Activated CD4-positive, alpha-beta T cell treated with anti-CD3 and anti-CD28 coated beads, Interleukin-2, amount 50 U/mL, for 4 hours (primary cell): Measurements from ENCODE around the gene KCNJ5.

ENCODE experiments used
- DNase-seq, 2 experiments: peaks; one replicate each; pipeline ENCODE4 v3.0.0-alpha.2; 2020

Gene KCNJ5

DNA sequence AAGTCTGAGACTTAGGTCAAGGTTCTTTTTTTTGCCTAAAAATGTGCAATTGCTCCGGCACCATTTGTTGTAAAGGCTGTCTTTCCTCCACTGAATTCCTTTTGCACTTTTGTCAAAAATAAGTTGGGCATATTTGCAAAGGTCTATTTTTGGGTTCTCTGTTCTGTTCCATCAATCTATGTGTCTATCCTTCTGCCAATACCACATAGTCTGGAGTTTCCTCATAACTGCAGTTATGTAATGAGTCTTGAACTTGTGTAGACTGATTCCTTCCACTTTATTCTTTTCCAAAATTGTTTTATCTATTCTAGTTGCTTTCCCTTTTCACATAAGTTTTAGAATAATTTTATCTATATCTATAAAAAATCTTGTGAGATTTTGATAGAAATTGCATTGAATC lies 6.7 kb downstream of the KCNJ5 start:
- DNase-seq, result no peak

DNA sequence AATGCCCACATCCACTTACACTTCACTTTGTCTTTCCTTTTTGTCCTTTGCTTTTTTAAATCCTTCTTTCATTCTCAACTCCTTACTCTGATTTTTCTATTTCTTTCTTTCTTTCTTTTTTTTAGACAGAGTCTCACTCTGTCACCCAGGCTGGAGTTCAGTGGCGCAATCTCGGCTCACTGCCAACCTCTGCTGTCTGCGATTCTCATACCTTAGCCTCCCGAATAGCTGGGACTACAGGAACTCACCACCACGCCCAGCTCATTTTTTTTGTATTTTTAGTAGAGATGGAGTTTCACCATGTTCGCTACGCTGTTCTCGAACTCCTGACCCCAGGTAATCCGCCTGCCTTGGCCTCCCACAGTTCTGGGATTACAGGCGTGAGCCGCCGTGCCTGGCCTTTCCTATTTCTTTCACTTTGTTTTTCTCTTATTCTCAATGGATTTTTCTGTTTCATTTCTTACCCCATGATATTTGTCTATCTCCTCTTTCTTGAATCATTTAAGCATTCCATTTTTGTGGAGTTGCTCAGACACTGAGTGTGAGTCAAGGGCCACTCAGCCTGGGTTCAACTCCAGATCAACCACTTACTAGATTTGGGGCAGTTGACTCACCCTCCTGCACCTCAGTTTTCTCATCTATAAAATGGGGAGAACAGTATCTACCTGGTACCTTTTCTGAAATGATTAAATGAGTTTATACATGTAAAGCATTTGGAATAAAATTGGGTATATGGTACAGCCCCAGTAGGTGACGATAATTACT lies 7.6 kb downstream of the KCNJ5 start:
- DNase-seq, result no peak

DNA sequence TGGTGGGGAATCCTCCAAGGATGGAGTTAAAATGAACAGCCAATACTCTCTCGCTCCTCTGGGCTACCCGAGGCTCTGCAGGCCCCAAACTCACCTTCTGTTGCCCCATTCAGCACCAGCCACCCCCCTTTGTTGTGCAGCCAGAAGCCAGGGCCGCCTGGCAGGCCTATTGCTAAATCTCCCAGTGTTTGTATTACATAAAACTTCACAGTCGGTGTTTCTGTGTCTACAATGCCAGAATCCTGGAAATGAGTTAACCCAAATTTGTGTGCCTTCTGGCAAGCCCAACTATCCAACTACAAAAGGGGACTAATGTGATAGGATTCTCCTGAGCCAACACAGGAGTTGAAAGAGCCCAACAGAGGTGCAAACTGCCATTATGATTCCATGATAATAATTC lies 9.3 kb downstream of the KCNJ5 start:
- DNase-seq, result no peak

GRCh38 chr11:128901653-128902514 lies 10.7 kb downstream of the KCNJ5 start:
- no peak for DNase-seq

- DNase-seq, result no peak
These were observed 11.4 kb downstream of the KCNJ5 start for GRCh38 chr11:128902515-128903066.

- DNase-seq, result no peak
These were observed 12.3 kb downstream of the KCNJ5 start for GRCh38 chr11:128903248-128904061.

DNA sequence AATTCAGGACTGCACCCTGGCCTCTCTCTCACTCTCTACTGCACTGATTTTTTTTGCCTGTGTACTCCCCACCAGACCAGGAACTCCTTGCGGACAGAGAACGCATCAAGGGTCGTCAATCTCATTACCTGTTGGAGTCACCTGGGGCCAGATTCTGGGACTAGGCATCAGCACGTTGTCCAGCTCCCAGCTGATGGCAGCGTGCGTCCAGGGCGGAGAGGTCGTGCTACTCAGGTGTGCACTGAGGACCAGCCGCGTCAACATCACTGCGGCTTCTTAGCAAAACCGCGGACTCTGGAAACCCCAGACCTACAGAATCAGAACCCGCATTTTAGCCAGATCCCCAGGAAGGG lies 13.1 kb downstream of the KCNJ5 start:
- no peak for DNase-seq

- no peak for DNase-seq
These were observed 13.6 kb downstream of the KCNJ5 start for GRCh38 chr11:128904656-128905344.

DNA sequence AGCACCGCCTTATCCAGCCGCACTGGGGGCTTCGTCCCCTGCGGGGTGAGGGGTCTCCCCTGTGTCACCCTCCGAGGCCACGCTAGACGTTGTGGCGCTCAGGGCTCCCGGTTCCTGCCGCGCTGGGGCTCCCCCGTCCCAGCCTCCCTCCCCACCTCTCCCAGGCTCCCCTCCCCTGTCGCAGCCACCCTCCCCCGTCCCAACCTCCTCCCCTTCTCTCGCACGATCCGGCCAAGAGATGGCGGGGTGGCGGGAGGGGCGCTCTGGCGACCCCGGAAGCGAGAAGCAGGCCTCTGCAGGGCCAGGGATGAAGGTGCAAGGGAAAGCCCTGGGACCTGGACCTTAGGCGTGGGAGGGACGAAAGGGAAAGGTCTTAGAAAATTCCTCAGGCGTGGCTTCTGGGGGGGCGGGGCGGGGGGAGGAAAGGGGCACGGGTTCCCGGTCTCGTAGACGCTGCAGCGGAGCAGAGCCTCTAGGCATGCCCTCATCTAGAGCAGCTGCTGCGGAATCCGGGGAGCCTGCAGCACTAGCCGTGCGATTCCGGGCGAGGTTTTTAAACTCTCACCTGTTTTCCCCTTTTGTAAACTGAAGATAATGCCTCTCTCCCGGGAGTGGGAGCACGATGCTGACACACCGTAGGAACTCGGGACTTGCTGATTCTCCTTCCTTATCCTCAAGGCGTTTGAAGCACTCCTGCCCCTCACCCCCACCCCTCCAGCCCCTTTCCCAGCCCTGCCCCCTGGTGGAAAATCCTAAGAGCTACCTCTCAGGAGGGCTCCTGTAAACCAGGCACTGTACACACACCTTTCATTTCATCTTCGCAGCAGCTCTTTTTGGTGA lies 14.4 kb downstream of the KCNJ5 start:
- DNase-seq, result peak; percentile 26 to 42

- no peak for DNase-seq
These were observed 15.3 kb downstream of the KCNJ5 start for GRCh38 chr11:128906185-128907050.

- DNase-seq, result no peak
These were observed 16.4 kb downstream of the KCNJ5 start for GRCh38 chr11:128907585-128907984.

DNA sequence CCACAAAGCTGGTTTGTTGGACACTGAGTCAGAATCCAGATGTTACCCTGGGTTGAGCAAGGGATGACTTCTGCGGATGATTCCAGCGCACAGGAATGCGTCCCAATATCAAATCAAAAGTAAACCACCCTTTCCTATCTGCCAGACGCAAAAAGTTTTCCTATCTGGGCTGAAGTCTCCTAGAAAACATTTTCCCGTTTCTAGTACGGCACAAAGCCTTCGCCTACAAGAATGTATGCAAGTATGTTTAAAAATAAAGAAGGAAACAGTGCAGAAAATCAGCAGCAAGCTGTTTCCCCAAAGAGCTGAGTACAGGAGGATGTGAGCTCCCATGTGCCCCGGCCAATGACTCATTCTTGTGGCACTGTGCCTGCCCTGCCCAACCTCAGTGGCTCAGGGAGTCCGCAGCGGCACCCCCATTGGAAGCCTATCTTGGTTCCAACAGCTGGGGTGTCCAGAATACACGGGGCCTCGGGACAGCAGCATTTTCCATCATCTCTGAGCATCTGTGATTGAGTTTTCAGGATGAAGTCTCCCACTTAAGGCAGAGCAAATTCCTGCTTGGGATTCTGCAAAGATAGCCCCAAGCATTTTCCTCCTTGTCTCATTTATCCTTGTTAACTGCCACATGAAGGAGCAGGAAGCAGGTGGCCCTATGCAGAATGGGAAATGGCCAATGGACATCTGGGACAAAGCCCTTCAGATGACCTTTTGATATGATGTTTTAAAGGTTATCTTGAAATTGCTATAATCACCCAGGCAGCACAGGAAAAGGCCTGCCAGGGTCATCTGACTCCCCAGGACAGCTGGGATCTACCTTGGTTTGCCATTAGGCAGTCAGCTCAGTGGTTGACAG lies 17.5 kb downstream of the KCNJ5 start:
- DNase-seq, result no peak

- no peak for DNase-seq
These were observed 18.4 kb downstream of the KCNJ5 start for GRCh38 chr11:128909438-128910125.

DNA sequence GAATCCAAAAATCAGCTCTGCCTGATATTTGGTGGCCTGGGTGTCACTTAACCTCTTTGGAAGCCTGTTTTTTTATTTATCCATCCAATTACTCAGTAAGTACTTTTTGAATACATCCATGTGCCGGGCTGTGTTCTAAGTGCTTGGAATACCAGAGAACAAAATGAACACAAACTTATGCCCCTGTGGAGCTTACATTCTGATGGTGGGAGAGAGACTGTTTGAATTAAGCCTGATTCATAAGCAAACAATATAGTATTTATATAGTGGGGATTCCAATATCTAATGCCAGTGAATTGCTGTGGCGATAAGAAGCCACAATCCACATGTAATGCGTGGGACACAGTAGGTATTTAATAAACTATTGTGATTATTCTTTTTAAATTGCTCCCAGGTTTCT lies 19.4 kb downstream of the KCNJ5 start:
- DNase-seq, result no peak

- DNase-seq, result no peak
These were observed 20.1 kb downstream of the KCNJ5 start for GRCh38 chr11:128911239-128911638.

- DNase-seq, result no peak
These were observed 20.5 kb downstream of the KCNJ5 start for GRCh38 chr11:128911701-128912100.

DNA sequence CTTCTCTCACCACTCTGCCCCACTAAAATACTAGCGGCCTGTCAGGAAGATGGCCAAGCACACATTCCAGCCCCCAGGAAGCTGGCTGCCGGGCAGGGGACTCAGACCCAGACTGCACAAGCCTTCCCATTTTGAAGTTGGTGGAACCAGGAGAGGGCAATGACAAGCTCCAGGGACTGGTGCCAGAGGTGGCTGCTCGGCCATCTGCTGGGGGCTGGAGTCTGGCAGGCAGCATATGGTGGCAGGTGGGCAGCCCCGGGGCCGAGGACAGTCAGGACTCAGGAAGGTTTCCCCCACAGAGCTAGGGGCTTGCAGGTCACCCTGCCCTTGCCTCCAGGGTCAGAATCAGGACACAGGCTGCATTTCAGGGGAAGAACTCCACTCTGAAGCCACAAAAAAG lies 22.6 kb downstream of the KCNJ5 start:
- no peak for DNase-seq

- no peak for DNase-seq
These were observed 23.3 kb downstream of the KCNJ5 start for GRCh38 chr11:128914216-128915148.
